NCI-H345 treated with DMSO at 0.1 percent for 48 hours (cell line): ENCODE results near the gene LRRC61.

ENCODE experiments used
- DNase-seq: peaks from one replicate; lab custom pipeline; 2025; ENCODE audit not compliant: unreplicated experiment; lab: John Stamatoyannopoulos, UW

LRRC61 gene

DNA sequence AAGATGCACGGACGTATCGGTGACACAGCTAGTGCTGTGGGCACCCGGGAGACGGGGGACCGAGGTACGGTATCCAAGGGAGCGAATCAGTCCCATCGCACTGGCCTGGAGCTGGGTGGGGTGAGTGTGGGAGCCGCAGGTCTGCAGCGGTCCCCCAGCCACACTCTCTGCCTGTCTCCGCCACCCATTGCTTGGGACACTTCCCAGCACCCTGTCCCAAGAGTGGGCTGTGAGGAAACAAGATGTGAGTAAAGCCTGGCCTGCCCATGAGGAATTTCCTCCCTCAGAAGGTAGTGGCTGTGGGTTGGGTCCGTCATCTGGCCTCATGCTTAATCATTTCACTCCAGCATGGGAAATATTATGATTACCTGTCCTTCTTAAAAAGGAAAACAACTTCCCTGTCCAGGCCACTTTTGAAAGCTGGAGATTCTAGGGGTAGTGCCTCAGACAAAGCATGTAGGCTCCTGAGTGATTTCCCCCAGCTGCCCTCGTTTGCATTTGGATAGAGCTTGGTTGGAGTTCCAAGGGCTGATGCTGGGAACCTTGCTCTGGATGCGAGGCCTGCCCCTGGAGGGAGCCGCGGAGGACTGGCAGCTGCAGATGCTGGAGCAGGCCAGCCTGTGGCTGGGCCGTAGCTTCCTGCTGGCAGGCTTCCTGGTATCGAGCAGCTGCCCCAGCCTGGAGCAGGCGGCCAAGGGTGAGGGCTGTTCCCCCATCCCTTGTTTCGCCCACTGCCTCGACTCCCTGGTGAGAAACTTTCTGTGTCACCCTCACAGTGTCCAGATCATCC is 6.4 kb downstream of the LRRC61 start:
- no peak for DNase-seq

DNA sequence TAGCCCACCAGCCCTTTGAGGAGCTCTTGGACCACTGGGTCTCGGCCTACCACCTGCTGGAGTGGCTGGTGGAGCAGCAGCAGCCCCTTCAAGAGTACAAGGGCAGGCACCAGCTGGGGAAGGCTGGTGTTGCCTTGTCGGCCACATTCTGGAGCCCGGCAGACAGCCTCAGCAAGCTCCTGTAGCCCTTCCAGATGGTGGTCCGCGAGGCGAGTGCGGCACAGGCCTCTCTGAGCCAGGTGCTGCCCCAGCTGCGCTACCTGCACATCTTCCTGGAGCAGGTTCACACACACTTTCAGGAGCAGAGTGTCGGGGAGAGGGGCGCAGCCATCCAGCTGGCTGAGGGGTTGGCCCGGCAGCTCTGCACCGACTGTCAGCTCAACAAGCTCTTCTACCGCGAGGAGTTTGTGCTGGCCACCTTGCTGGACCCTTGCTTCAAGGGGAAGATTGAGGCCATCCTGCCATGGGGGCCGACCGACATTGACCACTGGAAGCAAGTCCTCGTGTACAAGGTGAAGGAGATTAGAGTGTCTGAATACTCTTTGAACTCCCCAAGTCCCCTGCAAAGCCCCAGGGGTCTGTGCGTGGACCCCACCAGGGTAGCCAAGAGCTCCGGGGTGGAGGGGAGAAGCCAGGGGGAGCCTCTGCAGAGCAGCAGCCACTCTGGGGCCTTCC is 7.2 kb downstream of the LRRC61 start:
- no peak for DNase-seq

DNA sequence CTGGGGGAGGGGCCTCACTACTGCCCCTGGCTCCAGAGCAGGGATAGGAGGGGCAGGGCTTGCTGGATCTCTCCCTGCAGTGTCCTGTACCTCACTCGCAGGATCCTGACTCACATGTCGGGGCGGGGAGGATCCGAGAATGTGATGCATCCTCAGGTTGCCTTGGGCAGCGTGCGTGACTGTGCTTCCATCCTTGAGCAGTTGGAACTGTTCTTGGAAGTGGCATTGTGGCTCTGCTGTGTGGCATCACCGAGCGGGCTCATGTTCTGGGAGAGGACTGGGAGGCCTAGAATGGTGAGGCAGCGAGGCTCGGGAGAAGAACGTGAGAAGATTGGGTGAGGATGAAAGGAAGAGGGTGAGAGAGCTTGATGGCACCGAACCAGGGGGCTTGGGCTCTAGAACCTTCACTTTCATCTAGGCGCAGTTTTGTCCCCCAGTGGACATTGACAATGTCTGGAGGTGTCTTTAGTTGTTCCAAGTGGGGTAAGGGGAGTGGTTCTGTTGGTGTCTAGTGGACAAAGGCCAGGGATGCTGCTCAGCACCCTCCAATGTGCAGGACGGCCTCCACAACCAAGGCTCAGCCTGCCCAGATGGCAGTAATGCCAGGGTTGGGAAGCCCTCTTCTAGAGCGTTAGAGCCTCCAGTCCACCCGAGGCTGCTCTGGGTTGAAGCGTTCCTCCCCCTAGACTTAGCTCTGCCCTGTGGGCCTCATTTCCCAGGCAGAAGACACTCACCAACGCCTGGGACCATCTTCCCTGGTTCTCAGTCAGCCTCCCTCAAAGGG is 9.9 kb downstream of the LRRC61 start:
- no peak for DNase-seq

DNA sequence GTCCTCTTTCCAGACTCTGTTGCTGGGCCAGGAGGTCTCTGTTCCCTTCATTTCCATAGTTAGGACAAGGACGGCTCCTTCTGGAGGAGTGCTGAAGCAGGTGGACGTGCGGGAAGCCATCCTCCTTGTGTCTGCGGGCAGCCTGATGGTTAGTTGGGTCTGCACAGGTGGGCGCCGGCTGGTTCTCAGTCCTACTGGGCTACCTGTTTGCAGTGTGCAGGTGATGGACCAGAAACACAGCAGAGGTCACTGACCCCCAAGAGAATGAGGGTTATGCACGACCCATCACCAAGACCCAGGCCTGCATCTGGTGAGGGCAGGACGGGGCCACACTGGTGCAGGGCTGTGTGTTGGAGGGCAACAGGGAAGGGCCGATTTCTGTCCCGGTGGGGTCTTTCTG is 10.5 kb downstream of the LRRC61 start:
- DNase-seq, result no peak

DNA sequence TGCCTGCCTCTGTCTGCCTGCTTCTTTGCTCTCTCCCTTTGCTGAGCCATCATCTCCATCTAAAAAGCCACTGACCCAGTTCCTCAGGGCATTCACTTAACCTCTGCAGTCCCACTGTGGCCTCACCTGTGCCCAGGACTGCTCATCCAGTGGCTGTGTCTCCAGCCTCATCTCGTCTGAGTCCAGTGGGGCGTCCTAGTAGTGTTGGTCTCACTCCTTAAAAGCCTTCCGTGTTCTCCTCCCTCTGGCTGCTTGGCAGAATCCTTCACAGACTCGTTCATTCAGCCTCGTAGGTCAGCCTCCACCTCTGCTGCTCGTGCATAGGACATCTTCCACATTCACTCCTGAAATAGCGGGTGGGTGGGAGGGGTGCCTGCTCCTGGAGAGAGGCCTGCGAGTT is 11.0 kb downstream of the LRRC61 start:
- no peak for DNase-seq

DNA sequence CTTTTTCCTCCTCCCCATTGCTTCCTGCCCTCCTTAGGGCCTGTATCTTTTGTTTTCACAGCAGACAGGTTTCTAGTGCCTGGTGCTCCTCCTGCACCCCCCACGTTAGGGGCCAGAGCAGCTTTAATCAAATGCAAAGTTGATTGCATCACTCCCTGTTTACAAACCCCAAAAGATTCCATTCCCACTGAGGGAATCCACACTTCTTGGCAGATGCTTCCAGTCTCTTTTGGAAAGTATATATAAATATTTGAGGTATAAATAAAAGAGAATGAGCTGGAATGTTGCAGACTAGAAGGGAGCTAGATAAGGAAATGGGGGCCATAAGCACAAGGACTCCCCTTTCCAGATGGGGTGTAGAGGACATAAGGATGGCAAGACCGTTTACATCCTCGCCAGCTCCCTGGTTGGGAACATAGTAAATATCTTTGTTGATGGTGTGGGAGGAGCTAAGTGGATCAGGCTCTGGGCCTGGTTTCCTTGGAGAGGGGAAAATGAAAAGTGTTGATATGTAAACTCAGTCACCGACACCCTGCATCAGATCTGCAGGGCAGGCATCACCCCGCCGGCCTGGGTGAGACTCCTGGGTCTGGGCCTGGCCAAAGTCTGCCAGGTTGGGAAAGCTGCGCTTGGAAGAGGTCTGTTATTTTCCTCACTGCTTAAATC is 12.1 kb downstream of the LRRC61 start:
- DNase-seq, result no peak

DNA sequence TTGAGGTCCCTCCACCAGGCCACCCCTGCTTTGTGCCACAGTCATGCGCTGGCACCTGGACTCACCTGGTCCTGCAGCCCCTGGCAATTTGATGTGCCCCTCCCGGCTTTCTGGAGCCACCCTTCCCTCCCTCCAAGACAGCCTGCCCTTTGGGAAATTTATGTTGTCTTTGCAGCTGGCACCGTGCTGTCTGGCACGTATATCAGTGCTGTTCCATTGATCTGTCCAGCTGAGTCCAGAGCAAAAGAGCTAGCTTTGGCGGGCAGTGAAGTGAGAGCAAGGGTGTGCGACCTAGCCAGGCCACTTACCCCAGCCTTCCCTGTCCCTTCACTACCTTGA is 12.6 kb downstream of the LRRC61 start:
- DNase-seq, result no peak

DNA sequence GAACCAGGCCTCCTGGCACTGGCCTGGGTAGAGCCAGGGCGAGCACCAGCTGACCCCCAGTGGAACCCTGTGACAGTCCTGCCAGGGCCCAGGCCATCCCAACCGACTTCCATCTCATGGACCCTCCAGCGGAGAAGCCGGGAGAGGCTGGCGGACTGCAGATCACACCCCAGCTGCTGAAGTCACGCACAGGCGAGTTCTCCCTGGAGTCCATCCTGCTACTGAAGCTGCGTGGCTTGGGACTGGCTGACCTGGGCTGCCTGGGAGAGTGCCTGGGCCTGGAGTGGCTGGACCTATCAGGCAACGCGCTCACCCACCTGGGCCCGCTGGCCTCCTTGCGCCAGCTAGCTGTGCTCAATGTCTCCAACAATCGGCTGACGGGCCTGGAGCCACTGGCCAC is 13.6 kb downstream of the LRRC61 start:
- DNase-seq, result no peak

DNA sequence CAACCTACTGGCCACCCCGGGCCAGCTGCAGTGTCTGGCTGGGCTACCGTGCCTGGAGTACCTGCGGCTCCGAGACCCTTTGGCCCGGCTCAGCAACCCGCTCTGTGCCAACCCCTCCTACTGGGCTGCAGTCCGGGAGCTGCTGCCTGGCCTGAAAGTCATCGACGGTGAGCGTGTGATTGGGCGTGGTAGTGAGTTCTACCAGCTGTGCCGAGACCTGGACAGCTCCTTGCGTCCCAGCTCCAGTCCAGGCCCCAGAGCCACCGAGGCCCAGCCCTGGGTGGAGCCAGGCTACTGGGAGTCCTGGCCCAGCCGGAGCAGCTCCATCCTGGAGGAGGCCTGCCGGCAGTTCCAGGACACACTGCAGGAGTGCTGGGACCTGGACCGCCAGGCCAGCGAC is 14.0 kb downstream of the LRRC61 start:
- no peak for DNase-seq

DNA sequence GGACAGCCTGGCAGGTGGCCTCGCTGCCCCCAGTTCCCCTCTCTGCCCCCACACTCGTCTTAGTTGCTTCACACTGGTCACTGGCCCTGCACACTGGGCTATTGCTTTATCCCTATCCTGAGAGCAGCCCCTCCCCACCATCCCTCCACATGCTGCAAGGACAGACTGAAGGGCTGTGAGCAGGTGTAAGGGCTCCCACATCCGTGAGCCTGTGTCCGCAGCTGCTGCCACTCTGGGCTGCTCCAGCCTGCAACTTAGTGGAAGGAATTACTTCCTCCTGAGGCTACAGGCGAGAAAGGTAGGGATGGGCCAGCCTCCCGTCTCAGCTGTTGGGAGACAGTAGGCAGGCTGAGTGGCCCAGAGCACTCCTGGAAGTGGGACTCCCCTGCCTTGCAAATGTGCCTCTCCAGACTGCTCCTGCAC is 14.5 kb downstream of the LRRC61 start:
- DNase-seq, result no peak

DNA sequence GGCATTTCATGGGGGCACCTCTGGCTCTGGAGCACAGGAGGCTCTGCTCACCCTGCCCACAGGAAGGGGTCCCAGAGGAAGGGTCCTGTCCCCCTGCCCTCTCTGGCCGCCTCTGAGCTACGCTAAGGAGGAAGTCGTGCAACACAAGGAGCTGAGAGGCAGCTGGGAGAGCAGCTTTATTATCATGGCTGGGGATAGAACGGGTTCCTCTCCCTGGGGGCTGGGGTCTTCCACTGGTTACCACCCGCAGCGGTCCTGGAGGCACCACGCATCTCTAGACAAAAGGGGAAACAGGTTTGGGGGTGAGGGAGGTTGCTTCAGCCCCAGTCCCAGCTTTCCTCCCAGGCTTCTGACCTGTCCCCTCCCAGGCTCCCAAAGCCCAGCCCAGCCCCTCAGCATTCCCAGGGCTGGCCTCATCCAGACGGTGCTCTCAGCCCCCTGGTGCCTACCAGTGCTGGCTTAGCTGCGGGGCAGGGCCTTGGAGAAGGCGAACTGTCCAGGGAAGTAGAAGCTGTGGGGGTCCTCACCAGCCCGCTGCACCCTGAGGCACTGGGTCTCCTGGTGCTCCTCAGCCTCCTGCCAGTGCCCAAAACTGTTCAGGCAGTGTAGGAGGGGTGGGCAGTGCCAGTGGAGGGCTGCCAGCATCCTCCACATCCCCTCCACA is 15.1 kb downstream of the LRRC61 start:
- no peak for DNase-seq

DNA sequence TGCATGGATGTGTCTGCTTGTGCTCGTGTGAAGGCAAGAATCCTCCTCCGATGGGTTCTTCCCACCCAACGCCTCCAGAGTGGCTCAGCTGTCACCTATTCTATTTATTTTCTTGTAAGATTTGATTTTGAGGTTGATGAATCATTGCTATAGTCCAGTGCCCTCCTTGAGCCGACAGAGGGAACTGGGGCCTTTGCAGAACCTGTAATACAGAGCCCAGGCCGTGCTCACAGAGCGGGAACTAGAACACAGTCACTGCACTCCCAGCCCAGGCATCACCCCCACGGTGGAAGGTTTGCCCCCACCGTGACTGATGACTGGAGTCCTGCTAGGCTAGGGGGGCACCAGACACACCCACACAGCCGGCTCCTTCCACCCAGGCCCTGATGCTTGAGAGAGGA is 16.3 kb downstream of the LRRC61 start:
- DNase-seq, result no peak

DNA sequence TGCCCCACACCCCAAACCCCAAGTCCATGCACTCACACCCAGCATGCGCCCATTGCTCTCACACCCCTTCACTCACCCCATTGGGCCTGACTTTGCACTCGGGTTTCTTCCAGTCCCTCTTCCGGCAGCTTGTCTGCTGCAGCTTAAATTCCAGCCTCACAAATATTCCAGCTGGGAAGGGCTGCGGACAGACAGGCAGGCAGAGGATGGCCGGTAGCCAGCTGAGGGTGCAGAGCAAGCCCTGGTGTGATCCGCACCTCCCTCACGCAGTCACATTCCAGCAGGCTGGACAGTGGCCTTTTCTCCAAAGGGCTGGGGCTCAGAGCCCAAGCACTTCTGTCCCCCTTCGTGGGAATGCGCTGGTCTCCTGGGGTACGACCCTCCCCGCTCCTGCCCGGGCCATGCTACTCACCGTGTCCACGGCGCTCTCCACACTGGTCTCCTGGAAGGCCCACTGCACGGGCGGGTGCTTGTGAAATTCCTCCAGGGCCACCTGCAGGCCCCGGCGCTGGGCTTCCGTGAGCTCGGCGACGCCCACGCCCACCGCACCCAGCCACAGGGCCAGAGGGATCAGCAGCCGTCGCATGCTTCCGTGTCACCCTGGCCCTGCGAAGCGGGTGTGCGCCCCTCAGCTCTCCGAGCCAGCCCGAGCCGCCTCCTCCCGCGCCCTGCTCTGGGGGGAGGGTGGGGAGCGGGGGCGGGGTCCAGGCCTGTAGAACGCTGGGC is 17.0 kb downstream of the LRRC61 start:
- DNase-seq, result no peak

DNA sequence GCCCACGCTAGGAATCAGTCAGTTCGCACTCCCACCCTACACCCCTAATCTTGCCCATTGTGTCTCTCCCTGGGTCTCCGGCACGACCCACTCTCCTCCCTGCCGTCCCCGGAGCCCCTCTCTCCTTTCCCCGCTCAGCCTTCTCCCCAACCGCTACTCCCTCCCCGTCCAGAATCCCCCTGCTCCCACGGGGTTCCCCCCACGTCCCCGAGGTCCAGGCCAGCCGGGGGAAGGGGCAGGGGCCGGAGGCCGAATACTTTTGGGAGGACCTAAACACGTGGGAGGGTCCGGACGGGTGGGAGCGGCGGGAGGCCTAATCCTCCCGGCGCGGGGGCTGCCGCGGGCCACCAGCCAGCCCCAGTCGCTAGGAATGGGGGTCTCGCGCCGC is 17.7 kb downstream of the LRRC61 start:
- no peak for DNase-seq

DNA sequence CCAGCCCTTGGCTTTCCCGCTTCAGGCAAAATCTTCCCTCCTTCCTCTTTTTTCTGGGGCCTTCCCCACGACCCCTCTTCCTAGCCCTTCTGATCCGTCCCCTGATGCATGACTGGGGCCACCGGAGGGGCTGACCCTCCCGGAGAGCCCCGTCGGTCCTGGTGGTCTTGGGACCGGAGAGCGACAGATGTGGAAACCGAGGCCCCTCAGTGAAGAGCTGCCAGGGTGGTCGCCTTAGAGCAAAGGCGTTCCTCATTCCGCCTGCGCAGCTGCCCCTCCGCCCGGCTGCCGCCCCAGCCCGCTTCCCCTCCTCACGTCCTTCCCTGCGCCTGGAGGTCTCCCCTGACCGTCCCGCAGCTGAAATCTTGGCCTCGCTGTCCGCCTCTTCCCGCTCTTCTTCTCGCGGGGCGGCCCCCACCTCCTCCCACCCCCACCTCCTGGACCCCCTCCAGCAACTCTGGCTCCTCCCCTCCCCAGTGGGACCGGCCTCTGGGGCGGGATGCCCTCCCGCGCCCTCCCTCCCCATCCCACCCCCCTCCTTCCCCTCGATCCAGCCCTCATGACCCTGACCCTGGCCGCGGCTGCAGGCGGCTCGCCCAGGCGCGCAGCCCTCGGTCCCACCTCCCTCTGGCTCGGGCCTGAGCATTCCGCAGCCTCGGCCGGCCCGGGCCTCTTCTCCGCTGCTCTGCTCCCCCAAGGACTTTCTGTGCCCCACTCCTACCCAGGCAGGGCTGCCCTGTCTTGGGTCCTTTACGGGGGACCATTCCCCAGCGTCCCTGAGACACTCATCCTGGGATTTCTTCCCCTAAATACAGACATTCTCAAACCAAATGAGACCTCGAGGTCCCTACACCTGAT is 18.3 kb downstream of the LRRC61 start, which contains the start of gene RARRES2:
Gene RARRES2, minus strand, starts transcription at position 367 of the 858 bp plus-strand sequence. CDS start 1,020 bp downstream, outside the sequence.
- no peak for DNase-seq

DNA sequence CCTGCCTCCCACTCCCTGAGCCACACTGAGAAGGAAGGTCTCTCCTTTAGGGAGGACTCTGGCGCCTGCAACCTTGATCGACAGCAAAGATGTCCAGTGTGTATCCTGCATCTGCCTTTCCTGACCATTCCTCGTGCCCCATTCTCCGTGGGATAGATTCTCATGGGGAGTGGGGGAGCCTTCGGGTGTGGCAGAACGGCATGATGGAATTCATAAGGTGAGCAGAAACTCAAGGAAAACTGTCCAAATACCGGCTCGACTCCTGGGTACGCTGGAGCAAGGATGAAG is 18.9 kb downstream of the LRRC61 start:
- DNase-seq, result no peak

DNA sequence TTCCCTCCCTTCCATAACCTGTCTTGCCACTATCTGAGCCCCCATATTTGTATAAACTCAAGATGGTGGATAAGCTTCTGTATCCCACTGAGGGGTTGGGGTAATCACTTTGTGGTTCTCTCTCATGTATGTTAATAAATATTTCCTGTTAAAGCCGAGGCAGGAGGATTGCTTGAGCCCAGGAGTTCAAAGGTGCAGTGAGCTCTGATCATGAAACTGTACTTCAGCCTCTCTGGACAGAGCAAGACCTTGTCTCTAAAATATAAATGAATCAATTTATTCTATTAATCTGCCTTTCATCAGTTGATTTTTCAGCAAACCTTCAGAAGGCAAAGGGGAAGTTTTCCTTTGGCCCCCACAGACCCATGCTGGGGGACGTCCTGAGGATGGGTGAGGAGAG is 20.1 kb downstream of the LRRC61 start:
- no peak for DNase-seq

DNA sequence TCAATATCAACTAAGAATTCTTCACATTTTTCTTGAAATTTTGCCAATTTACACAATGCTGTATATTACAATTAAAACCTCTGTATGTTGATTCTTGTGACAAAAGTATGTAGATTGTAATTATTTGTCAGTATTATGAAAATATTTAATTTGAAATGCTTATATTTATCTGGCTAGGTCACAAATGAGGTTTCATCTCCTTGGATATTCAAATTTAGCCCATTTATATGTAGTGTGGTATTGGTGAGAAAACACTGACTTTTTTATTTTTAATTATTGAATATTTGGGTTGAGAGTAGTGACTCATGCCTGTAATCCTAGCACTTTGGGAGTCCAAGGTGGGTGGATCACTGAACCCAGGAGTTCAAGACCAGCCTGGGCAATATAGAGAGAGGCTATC is 21.1 kb downstream of the LRRC61 start:
- no peak for DNase-seq

DNA sequence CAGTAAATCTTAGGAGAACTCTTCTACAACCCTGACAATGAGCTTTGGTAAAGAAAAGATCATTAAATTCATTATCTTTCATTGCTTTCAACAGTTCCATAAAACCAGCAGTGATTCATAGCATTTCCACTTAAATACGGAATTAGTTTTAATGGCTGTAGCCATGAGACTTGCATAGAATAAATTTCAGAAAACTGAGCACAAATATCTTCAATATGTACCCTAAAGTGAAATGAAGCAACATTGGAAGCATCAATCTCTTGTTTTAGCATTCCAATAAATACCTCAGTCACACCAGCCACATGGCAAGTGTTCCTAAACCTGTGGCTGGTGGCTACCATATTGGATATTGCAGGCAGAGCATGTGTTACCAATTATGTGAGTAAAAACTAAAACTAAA is 21.9 kb downstream of the LRRC61 start:
- no peak for DNase-seq

DNA sequence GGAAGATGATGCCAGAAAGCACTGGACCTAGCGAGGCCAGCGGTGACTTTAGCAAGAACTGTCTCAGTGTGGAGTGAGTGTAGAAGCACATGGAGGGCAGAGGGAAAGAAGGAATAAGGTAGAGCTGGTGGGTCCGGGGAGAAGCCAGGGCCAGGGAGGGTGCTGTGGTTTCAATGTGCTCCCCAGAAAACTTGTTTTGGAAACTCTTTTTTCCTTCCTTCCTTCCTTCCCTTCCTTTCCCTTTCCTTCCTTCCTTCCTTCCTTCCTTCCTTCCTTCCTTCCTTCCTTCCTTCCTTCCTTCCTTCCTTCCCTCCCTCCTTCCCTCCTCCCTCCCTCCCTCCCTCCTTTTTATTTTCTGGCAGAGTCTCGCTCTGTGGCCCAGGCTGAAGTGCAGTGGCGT is 23.8 kb downstream of the LRRC61 start:
- DNase-seq, result no peak
